GM19455 (cell line): ENCODE results near the gene LY9.

Source experiments
- ATAC-seq: cut with Tn5 transposase; IDR thresholded peaks from one replicate; pipeline ENCODE4 v1.9.1; 2021; ENCODE audit not compliant: unreplicated experiment

Gene LY9

GRCh38 chr1:160834945-160835565 lies 39.1 kb downstream of the LY9 start:
- ATAC-seq, result no peak

GRCh38 chr1:160835751-160836150 lies 39.8 kb downstream of the LY9 start:
- ATAC-seq, result no peak

- ATAC-seq, result no peak
Measured at GRCh38 chr1:160836561-160836960, 40.6 kb downstream of the LY9 start.

- no peak for ATAC-seq
Measured at GRCh38 chr1:160836981-160837557, 41.1 kb downstream of the LY9 start.

GRCh38 chr1:160837558-160838205 lies 41.7 kb downstream of the LY9 start:
- ATAC-seq, result peak; percentile 83

GRCh38 chr1:160838888-160839287 lies 42.9 kb downstream of the LY9 start:
- no peak for ATAC-seq

GRCh38 chr1:160839746-160840145 lies 43.8 kb downstream of the LY9 start:
- no peak for ATAC-seq

- no peak for ATAC-seq
Measured at GRCh38 chr1:160841079-160841478, 45.1 kb downstream of the LY9 start.

GRCh38 chr1:160844447-160845232 lies 48.7 kb downstream of the LY9 start:
- no peak for ATAC-seq

GRCh38 chr1:160846281-160846680 lies 50.3 kb downstream of the LY9 start:
- ATAC-seq, result no peak

- no peak for ATAC-seq
Measured at GRCh38 chr1:160850541-160850940, 54.6 kb downstream of the LY9 start.

GRCh38 chr1:160850993-160851392 lies 55.0 kb downstream of the LY9 start:
- ATAC-seq, result no peak

- ATAC-seq, result no peak
Measured at GRCh38 chr1:160853014-160853413, 57.0 kb downstream of the LY9 start.

GRCh38 chr1:160853754-160854153 lies 57.8 kb downstream of the LY9 start:
- ATAC-seq, result no peak

GRCh38 chr1:160855181-160855981 lies 59.4 kb downstream of the LY9 start:
- ATAC-seq, result peak; percentile 59

GRCh38 chr1:160858097-160858496 lies 62.1 kb downstream of the LY9 start:
- no peak for ATAC-seq

GRCh38 chr1:160858507-160858906 lies 62.5 kb downstream of the LY9 start:
- ATAC-seq, result no peak

- ATAC-seq, result no peak
Measured at GRCh38 chr1:160859166-160859565, 63.2 kb downstream of the LY9 start.

- no peak for ATAC-seq
Measured at GRCh38 chr1:160860840-160861505, 65.0 kb downstream of the LY9 start.
